GM21528 (cell line): ENCODE data around the gene KCTD11.

Source experiments
- ATAC-seq: cut with Tn5 transposase; IDR thresholded peaks from one replicate; pipeline ENCODE4 v1.9.1; 2021; ENCODE audit warnings: mild to moderate bottlenecking, moderate library complexity; ENCODE audit not compliant: unreplicated experiment, low FRiP score

KCTD11 gene

DNA sequence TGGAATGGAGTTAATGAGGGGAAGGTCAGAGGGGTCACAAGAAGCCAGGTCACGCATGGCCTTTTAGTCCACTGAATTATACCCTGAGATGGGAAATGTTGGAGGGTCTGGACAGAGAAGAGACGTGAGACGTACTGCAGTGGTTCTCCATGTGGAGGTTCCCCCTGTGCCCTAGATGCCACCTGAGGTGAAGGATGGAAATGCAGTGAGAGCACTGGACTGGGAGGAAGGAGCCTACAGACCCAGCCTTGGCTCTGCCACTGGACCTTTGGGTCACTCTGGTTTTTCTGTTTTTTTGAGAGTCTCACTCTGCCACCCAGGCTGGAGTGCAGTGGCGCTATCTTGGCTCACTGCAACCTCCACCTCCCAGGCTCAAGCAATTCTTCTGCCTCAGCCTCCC, 44.2 kb downstream of the KCTD11 start:
- no peak for ATAC-seq

DNA sequence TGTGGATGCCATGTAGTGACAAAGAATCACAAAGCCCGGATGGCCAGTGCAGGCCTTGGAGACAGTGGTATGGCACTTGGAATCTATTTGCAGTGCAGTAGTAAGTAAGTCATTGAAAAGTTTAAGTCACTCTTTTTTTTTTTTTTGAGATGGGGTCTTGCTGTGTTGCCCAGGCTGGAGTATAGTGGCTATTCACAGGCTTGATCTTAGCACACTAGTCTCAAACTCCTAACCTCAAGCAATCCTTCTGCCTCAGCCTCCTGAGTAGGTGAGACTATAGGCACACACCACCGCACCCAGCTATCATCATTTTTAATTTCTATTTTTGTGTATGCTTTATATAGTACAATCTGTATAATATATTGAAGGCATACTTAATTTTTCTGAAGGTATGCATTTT, 46.6 kb downstream of the KCTD11 start:
- no peak for ATAC-seq

GRCh38 chr17:7403043-7403726, 51.2 kb downstream of the KCTD11 start:
- no peak for ATAC-seq

DNA sequence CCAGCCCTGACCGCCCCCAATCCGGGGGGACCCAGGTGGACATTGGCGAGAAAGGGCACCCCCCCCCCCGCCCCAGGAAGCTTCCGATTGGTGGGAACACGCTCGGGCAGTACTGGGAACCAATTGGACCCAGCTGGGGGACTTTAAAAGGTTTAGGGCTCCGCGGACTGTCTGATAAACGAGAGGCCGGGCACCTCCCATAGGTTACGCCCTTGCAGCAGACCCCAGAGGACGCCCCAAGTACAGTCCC, 51.7 kb downstream of the KCTD11 start:
- ATAC-seq: no peak

- peak; percentile 86 for ATAC-seq
Measured at GRCh38 chr17:7403977-7404736, 52.2 kb downstream of the KCTD11 start, which contains the start of gene TMEM256. TMEM256 (minus strand) TSS chr17:7404097; CDS start chr17:7404084, 13 bp downstream.
